Bronchial epithelial cell (primary cell): ENCODE data around the gene EXOSC2. TPM values are rescaled to one million over a fixed set of nuclear protein-coding genes. Genes with fewer than 3 reads are reported as not detected.

Experiments used
- DNase-seq: peaks from one replicate; pipeline ENCODE4 v3.0.0-alpha.2; 2010; ENCODE audit warnings: low read depth
- FAIRE-seq: peaks from 2 replicates; lab custom pipeline; 2011; peaks lifted over from hg19 to GRCh38; lab: Jason Lieb, UNC
- H3K27me3 ChIP-seq: 2 replicates; pipeline ENCODE4 v1.5.1; 2011; ENCODE audit warnings: low read length; ENCODE audit not compliant: control insufficient read depth, insufficient read depth
- H3K36me3 ChIP-seq: 2 replicates; pipeline ENCODE4 v1.5.1; 2011; ENCODE audit warnings: low read length; ENCODE audit not compliant: control insufficient read depth, insufficient read depth
- H3K4me3 ChIP-seq: 2 replicates; pipeline ENCODE4 v1.5.1; 2011; ENCODE audit warnings: mild to moderate bottlenecking, low read depth, low read length, control low read depth
- CTCF ChIP-seq: IDR thresholded peaks from 2 replicates; pipeline ENCODE4 v1.5.1; 2011; ENCODE audit warnings: mild to moderate bottlenecking, moderate library complexity, low read length, control low read depth, inconsistent platforms; ENCODE audit not compliant: insufficient read depth, severe bottlenecking
- total RNA-seq: library from RNA; depleted of rRNA; stranded (reverse); fragments of >200 nt; gene quantifications from 2 replicates; pipeline ENCODE4 v1.2.1, GENCODE V29; 2014

Gene EXOSC2
- total RNA-seq, 1 donor from 2014 or later: 38.7 TPM

DNA sequence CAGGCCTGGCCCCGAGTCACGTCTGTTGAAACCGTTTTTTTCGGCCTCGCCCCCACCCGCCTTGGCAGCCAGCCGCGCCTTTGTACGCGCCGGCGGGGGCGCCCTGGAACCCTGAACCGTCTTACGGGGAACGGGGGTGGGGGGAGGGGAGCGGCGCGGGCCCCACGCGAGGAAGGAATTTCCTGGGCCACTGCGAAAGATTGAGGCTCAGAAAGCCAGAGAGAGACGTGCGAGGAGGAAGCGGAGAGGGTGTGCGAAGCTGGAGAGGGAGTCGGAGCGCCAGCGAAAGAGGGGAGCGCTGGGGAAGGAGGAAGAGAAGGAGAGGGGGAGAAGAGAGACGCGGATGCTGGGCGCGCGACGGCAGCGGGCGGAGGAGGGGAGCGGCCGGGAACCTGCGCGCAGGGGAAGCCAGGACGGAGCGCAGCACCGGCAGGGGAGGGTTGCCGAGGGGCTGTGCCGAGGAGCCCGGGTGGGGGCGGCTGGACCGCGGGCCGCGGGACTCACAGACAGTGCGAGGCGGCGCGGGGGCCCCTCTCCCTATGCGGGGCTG lies 33.8 kb upstream of the EXOSC2 start:
- H3K27me3 ChIP-seq: peaks cover 69% of the 10 kb centered on the region

DNA sequence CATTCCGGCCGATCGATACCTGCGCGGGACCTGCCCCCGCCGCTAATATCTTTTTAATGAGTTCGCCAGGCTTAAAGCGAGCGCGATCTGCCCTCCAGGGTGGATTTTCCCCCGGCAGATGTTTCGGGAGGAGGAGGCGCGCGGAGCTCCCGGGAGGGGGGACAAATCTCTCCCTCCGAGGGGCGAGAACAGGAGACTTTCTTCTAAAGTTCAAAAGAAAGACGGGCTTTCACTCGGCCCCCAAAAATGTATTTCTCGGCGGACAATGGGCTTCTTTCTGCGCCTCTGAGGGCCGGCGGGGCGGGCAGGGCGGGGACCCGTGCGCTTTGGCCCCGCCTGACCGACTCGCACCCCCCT lies 33.3 kb upstream of the EXOSC2 start:
- Histone ChIP-seq H3K27me3 (peaks cover 73% of the 10 kb centered on the region), H3K4me3 (peak overlapping the region; percentile 10)
- FAIRE-seq: no peak

More for the DNA sequence above, 33.8 kb upstream of the EXOSC2 start:
- no peak for TF ChIP-seq CTCF
- FAIRE-seq (no peak), DNase-seq (no peak)
- H3K4me3 ChIP-seq: no peak overlapping the region
- H3K36me3 ChIP-seq: no peaks in the 10 kb centered on the region

GRCh38 chr9:130660683-130661450 lies 32.7 kb upstream of the EXOSC2 start:
- Histone ChIP-seq H3K27me3 (peaks cover 74% of the 10 kb centered on the region), H3K36me3 (no peaks in the 10 kb centered on the region), H3K4me3 (peak overlapping the region; percentile 10)
- DNase-seq (no peak), FAIRE-seq (no peak)
- TF ChIP-seq CTCF: no peak

More for the DNA sequence above, 33.3 kb upstream of the EXOSC2 start:
- H3K36me3 ChIP-seq: no peaks in the 10 kb centered on the region
- DNase-seq: no peak
- no peak for TF ChIP-seq CTCF

DNA sequence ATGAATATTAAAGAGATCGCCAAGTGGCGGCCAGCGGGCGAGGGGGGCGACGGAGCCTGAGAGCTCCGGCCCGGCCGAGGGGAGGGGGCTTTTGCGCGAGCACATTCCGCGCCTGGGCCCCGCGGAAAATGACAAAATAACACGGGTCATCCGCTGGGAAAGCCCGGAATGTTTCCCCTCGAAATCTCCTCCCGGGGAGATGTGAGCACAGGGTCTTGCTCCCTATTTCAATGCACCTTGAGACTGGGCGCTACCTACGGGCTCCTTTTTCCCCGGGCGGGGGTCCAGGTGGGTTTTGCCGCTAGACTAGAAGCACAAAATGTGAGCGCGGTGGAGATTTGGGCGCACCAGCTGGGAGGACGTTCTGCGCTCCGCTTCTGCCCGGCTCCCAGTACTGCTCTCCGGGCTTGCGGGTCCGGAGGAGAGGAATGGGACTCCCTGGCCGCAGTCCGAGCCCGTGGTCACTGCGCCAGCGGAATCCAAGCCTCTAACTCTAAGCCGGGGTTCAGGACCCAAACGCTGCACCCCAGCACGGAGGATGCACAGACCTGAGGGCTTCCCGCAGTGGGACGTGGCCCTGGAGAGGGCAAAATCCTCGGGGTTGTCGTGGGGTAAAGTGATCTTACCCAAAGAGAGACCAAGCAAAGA lies 32.0 kb upstream of the EXOSC2 start:
- TF ChIP-seq CTCF: no peak
- FAIRE-seq (no peak), DNase-seq (no peak)
- H3K36me3 ChIP-seq: no peaks in the 10 kb centered on the region
- no peak overlapping the region for H3K4me3 ChIP-seq
- H3K27me3 ChIP-seq: peaks cover 76% of the 10 kb centered on the region

DNA sequence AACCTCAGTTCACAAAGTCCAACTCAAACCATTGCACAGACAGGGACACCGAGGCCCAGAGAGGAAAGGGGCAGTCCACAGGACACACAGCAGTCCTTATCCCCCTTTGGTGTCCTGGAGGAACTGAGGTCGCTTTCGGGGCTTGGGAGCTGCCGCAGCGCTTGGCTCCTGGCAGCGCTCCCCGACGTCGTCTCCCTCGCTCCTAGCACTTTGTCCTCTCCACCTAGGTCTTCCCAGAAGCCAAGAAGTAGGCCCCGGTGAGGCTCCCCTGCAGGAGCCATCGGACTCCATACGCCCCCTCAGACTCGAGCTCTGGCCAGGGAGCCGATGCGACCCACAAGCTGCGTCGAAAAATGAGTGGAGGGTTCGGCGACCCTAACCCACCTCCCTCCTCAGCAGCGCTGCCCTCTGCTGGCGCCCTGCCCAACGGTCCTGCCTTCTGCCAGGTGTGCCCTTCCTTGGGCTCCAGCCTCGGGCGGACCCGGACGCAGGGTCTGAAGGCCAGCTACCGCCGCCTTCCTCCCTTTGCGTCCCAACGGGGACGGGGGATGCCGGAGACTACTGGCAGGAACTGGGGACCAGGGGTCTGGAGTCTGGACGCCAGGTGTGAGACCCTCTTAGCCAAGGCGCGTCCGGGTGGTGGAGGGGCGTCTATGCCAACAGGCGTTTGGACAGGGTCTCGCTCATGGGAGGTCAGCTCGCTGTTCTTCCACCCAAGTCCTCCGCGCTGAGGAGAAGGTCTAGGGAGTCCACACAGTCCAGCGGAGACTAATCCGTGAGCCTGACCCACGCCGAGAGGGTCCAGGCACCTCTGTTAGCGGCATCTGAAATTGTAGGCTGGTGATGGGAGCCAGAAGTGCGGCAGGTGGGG lies 31.2 kb upstream of the EXOSC2 start:
- H3K4me3 ChIP-seq: no peak overlapping the region
- no peaks in the 10 kb centered on the region for H3K36me3 ChIP-seq
- peaks cover 79% of the 10 kb centered on the region for H3K27me3 ChIP-seq
- FAIRE-seq: no peak
- TF ChIP-seq CTCF: no peak
- DNase-seq: no peak
